Naive thymus-derived CD4-positive, alpha-beta T cell (primary cell): ENCODE data around the gene DKK3. TPM values are rescaled to one million over a fixed set of nuclear protein-coding genes. Genes with fewer than 3 reads are reported as not detected.

ENCODE experiments used
- ATAC-seq: fragments of 150-1000 bp; cut with Tn5 transposase; 2 replicates; pipeline ENCODE4 v1.10.0; 2021; ENCODE audit warnings: mild to moderate bottlenecking, moderate library complexity
- CTCF ChIA-PET: fragments of 350-600 bp; sonication (Branson Sonifier 250); formaldehyde crosslinking; loops from one replicate; lab custom pipeline; 2021; ENCODE audit warnings: antibody characterized with exemption; lab: Charles Lee
- POLR2A ChIA-PET: fragments of 350-600 bp; sonication (Branson Sonifier 250); formaldehyde crosslinking; loops from one replicate; lab custom pipeline; 2021; ENCODE audit warnings: antibody characterized with exemption, inconsistent platforms; lab: Charles Lee
- DNase-seq, 9 donors: peaks; one replicate each; pipeline versions ENCODE4 v3.0.0 to v3.0.0-alpha.2; 2020 to 2022; ENCODE audit warnings: mixed read lengths in 1 of 9
- H3K27ac ChIP-seq: one replicate; pipeline ENCODE4 v1.7.0; 2013; ENCODE audit warnings: mild to moderate bottlenecking, low read depth, low read length, moderate library complexity
- H3K27me3 ChIP-seq, 2 donors: one replicate each; pipeline ENCODE4 v1.7.0; 2013; ENCODE audit warnings: low read length in 2 of 2, mild to moderate bottlenecking in 2 of 2, moderate library complexity in 2 of 2; ENCODE audit not compliant: control insufficient read depth in 2 of 2, insufficient read depth in 2 of 2
- H3K36me3 ChIP-seq, 3 experiments: 1 replicate in 2 of 3; 2 replicates in 1 of 3; pipeline ENCODE4 v1.7.0; 2013; ENCODE audit warnings: low read length in 3 of 3, mild to moderate bottlenecking in 3 of 3, moderate library complexity in 1 of 3; ENCODE audit not compliant: insufficient read depth in 3 of 3, control insufficient read depth in 2 of 3
- H3K4me1 ChIP-seq, 2 donors: one replicate each; pipeline ENCODE4 v1.7.0; 2013; ENCODE audit warnings: low read length in 2 of 2, mild to moderate bottlenecking in 2 of 2, moderate library complexity in 1 of 2; ENCODE audit not compliant: control insufficient read depth in 2 of 2, insufficient read depth in 2 of 2
- H3K4me3 ChIP-seq: 2 replicates; pipeline ENCODE4 v1.7.0; 2013; ENCODE audit warnings: mild to moderate bottlenecking, low read length
- H3K9me3 ChIP-seq, 3 experiments: 1 replicate in 2 of 3; 2 replicates in 1 of 3; pipeline ENCODE4 v1.7.0; 2013; ENCODE audit warnings: low read length in 3 of 3; ENCODE audit not compliant: control insufficient read depth in 2 of 3
- H3K27ac Mint-ChIP-seq, 9 donors: one replicate each; pipeline ENCODE4 v1.8.0; 2020 to 2022; ENCODE audit warnings: mixed read lengths in 9 of 9, mild to moderate bottlenecking in 8 of 9, moderate library complexity in 5 of 9, inconsistent platforms in 2 of 9
- H3K27me3 Mint-ChIP-seq, 5 donors: one replicate each; pipeline ENCODE4 v1.8.0; 2021 to 2022; ENCODE audit warnings: mixed read lengths in 5 of 5, mild to moderate bottlenecking in 1 of 5
- H3K36me3 Mint-ChIP-seq, 5 donors: one replicate each; pipeline ENCODE4 v1.8.0; 2020 to 2022; ENCODE audit warnings: mixed read lengths in 5 of 5, mild to moderate bottlenecking in 3 of 5, inconsistent platforms in 1 of 5
- H3K4me1 Mint-ChIP-seq, 7 donors: one replicate each; pipeline ENCODE4 v1.8.0; 2020 to 2022; ENCODE audit warnings: mixed read lengths in 7 of 7, mild to moderate bottlenecking in 3 of 7, inconsistent platforms in 1 of 7
- H3K4me3 Mint-ChIP-seq, 10 donors: one replicate each; pipeline ENCODE4 v1.8.0; 2020 to 2022; ENCODE audit warnings: mild to moderate bottlenecking in 10 of 10, mixed read lengths in 10 of 10, moderate library complexity in 6 of 10, inconsistent platforms in 2 of 10
- H3K9me3 Mint-ChIP-seq, 11 donors: one replicate each; pipeline ENCODE4 v1.8.0; 2020 to 2022; ENCODE audit warnings: mixed read lengths in 11 of 11, mild to moderate bottlenecking in 4 of 11, inconsistent platforms in 1 of 11, moderate library complexity in 1 of 11
- intact Hi-C, 2 donors: fragments of 100-400 bp; cut with micrococcal nuclease; formaldehyde crosslinking; loops; one replicate each; pipeline ENCODE4 v1.15.1; 2023
- polyA plus RNA-seq, 2 donors: library from polyadenylated mRNA; unstranded; fragments of 300-500 nt; fragmentation: Illumina TruSeq; gene quantifications; one replicate each; pipeline ENCODE4 v1.2.3, GENCODE V29; 2021
- total RNA-seq, 6 experiments: library from RNA in 5 of 6; stranded (reverse) in 5 of 6; gene quantifications; 1 replicate in 5 of 6; 2 replicates in 1 of 6; pipeline ENCODE4 v1.2.3 and lab custom pipeline; 2021 to 2026

Gene DKK3
- total and polyA plus RNA-seq, 7 experiments from 2014 or later: 0.32 to 1.4 (median 0.38) TPM; not detected in 4

DNA sequence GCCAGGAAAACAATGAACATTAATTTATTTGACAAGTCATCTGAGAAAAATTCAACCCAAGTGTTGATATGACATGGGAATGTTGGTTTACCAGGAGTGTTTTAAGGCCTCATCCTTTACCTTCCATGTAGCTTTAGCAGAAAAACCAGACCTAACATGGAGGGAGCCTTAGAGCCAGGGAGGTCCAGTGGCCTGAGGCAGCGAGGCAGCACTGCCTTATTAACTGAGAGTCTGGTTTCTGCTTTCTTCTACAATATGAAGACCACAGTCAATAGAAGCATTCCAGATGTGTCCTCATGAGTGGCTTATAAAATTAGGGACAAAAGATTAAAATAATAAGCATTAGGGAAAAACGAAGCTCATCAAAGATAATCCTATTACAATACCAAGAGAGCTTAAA, 61.5 kb downstream of the DKK3 start:
- ATAC-seq: no peak
- H3K4me1 Mint-ChIP-seq: peaks cover 0 to 2% (median 0%) of the 10 kb centered on the region in 7 donors
- intact Hi-C loops: no loop called here

DNA sequence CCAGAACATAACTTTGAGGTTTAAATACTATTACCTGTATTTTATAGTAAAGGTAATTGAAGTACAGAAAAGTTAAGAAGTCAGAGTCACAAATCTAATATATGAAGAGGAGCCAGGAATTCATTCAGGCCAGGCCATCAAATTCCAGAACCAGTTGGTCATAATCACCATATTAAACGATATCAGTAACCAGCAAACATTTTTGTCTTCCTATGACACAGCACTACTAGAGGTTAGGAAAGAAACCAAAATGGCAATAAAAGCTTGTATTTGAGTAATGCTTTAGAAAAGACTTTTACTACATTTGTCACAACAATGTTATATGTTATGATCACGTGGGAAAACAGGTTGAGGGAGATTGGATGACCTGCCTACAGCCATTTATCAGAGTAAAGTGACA, 62.2 kb downstream of the DKK3 start:
- Mint-ChIP-seq H3K27ac (peak overlapping the region in 4 of 9 donors; percentile 21 to 56 (median 28)), H3K4me3 (no peak overlapping the region), H3K9me3 (no peaks in the 10 kb centered on the region), H3K36me3 (peaks cover 12 to 46% (median 21%) of the 10 kb centered on the region in 5 donors), H3K4me1 (peaks cover 0 to 2% (median 0%) of the 10 kb centered on the region in 7 donors), H3K27me3 (no peaks in the 10 kb centered on the region)
- Histone ChIP-seq H3K36me3 (peaks cover 11 to 60% (median 11%) of the 10 kb centered on the region in 3 experiments), H3K27ac (no peak overlapping the region), H3K9me3 (no peaks in the 10 kb centered on the region), H3K27me3 (no peaks in the 10 kb centered on the region), H3K4me3 (no peak overlapping the region), H3K4me1 (no peaks in the 10 kb centered on the region)
- intact Hi-C loops: no loop called here
- CTCF ChIA-PET: interaction anchor here (0.9 to 2.5 kb wide), 2 partner anchors 14 to 15 kb away, joined by 3 to 7 read pairs; no protein-coding TSS in a partner anchor
- ATAC-seq (no peak), DNase-seq (no peak)
- POLR2A ChIA-PET: interaction anchor here (0.6 kb wide), 1 partner anchor 40 kb away, joined by 4 read pairs; no protein-coding TSS in a partner anchor

More for the DNA sequence above, 61.5 kb downstream of the DKK3 start:
- DNase-seq: no peak
- H3K4me3 Mint-ChIP-seq: no peak overlapping the region
- peak overlapping the region in 5 of 9 donors; percentile 14 to 38 (median 24) for H3K27ac Mint-ChIP-seq
- Histone ChIP-seq H3K9me3 (no peaks in the 10 kb centered on the region), H3K4me3 (no peak overlapping the region), H3K27ac (no peak overlapping the region), H3K36me3 (peaks cover 12 to 64% (median 18%) of the 10 kb centered on the region in 3 experiments), H3K4me1 (no peaks in the 10 kb centered on the region), H3K27me3 (no peaks in the 10 kb centered on the region)
- peaks cover 16 to 44% (median 25%) of the 10 kb centered on the region in 5 donors for H3K36me3 Mint-ChIP-seq
- H3K27me3 Mint-ChIP-seq: no peaks in the 10 kb centered on the region
- ChIA-PET CTCF (interaction anchor here (0.9 to 2.5 kb wide), 2 partner anchors 15 to 25 kb away, joined by 3 to 7 read pairs; no protein-coding TSS in a partner anchor), POLR2A (no interaction called here)
- H3K9me3 Mint-ChIP-seq: no peaks in the 10 kb centered on the region

GRCh38 chr11:11944444-11944843, 64.0 kb downstream of the DKK3 start:
- intact Hi-C loops: no loop called here
- Mint-ChIP-seq H3K9me3 (no peaks in the 10 kb centered on the region), H3K27me3 (no peaks in the 10 kb centered on the region), H3K36me3 (peaks cover 12 to 43% (median 16%) of the 10 kb centered on the region in 5 donors), H3K4me1 (peaks cover 0 to 2% (median 0%) of the 10 kb centered on the region in 7 donors), H3K4me3 (no peak overlapping the region), H3K27ac (peak overlapping the region in 3 of 9 donors; percentile 36 to 54 (median 52))
- H3K27me3 ChIP-seq: no peaks in the 10 kb centered on the region
- H3K4me1 ChIP-seq: no peaks in the 10 kb centered on the region
- ChIA-PET CTCF (no interaction called here), POLR2A (no interaction called here)
- H3K4me3 ChIP-seq: no peak overlapping the region
- no peak for ATAC-seq
- H3K9me3 ChIP-seq: no peaks in the 10 kb centered on the region
- H3K36me3 ChIP-seq: peaks cover 8 to 52% (median 10%) of the 10 kb centered on the region in 3 experiments
- no peak overlapping the region for H3K27ac ChIP-seq
- no peak for DNase-seq

DNA sequence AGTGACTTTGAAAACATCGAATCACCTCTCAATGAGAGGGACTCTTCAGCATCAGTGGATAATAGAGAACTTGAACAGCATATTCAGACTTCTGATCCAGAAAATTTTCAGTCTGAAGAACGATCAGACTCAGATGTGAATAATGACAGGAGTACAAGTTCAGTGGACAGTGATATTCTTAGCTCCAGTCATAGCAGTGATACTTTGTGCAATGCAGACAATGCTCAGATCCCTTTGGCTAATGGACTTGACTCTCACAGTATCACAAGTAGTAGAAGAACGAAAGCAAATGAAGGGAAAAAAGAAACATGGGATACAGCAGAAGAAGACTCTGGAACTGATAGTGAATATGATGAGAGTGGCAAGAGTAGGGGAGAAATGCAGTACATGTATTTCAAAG, 65.8 kb downstream of the DKK3 start:
- intact Hi-C loops: no loop called here
- peaks cover 5 to 57% (median 8%) of the 10 kb centered on the region in 3 experiments for H3K36me3 ChIP-seq
- H3K9me3 ChIP-seq: no peaks in the 10 kb centered on the region
- ChIA-PET CTCF (no interaction called here), POLR2A (no interaction called here)
- DNase-seq (no peak), ATAC-seq (no peak)
- H3K4me1 ChIP-seq: no peaks in the 10 kb centered on the region
- no peak overlapping the region for H3K4me3 ChIP-seq
- no peaks in the 10 kb centered on the region for H3K4me1 Mint-ChIP-seq
- no peaks in the 10 kb centered on the region for H3K27me3 ChIP-seq
- no peak overlapping the region for H3K27ac ChIP-seq
- H3K36me3 Mint-ChIP-seq: peaks cover 13 to 44% (median 23%) of the 10 kb centered on the region in 5 donors
- H3K27ac Mint-ChIP-seq: peak overlapping the region in 1 of 9 donors; percentile 5
- no peaks in the 10 kb centered on the region for H3K27me3 Mint-ChIP-seq
- no peak overlapping the region for H3K4me3 Mint-ChIP-seq
- no peaks in the 10 kb centered on the region for H3K9me3 Mint-ChIP-seq

- Histone ChIP-seq H3K36me3 (peaks cover 8 to 73% (median 11%) of the 10 kb centered on the region in 3 experiments), H3K27me3 (no peaks in the 10 kb centered on the region), H3K27ac (no peak overlapping the region), H3K9me3 (no peaks in the 10 kb centered on the region), H3K4me3 (no peak overlapping the region), H3K4me1 (no peaks in the 10 kb centered on the region)
- Mint-ChIP-seq H3K36me3 (peaks cover 13 to 46% (median 31%) of the 10 kb centered on the region in 5 donors), H3K4me1 (peaks cover 0 to 4% (median 0%) of the 10 kb centered on the region in 7 donors), H3K27me3 (no peaks in the 10 kb centered on the region), H3K4me3 (no peak overlapping the region), H3K9me3 (no peaks in the 10 kb centered on the region), H3K27ac (peak overlapping the region in 2 of 9 donors; percentile 33 to 68)
- no peak for DNase-seq
- ChIA-PET POLR2A (interaction anchor here (0.7 kb wide), 1 partner anchor 97 kb away, joined by 3 read pairs; no protein-coding TSS in a partner anchor), CTCF (no interaction called here)
- ATAC-seq: no peak
- intact Hi-C loops: no loop called here
Observed at GRCh38 chr11:11940551-11940950, 67.9 kb downstream of the DKK3 start.

GRCh38 chr11:11937957-11938356, 70.5 kb downstream of the DKK3 start:
- H3K9me3 ChIP-seq: no peaks in the 10 kb centered on the region
- ATAC-seq (no peak), DNase-seq (no peak)
- CTCF ChIA-PET: no interaction called here
- Mint-ChIP-seq H3K27me3 (no peaks in the 10 kb centered on the region), H3K4me1 (peaks cover 0 to 4% (median 0%) of the 10 kb centered on the region in 7 donors), H3K27ac (peak overlapping the region in 2 of 9 donors; percentile 28 to 65), H3K9me3 (no peaks in the 10 kb centered on the region), H3K4me3 (no peak overlapping the region), H3K36me3 (peaks cover 14 to 60% (median 38%) of the 10 kb centered on the region in 5 donors)
- H3K4me3 ChIP-seq: no peak overlapping the region
- H3K27me3 ChIP-seq: no peaks in the 10 kb centered on the region
- H3K27ac ChIP-seq: no peak overlapping the region
- POLR2A ChIA-PET: no interaction called here
- intact Hi-C loops: loop anchor here in 1 of 2 donors (10.0 kb wide), 1 partner anchor 1163 kb away; no protein-coding TSS in a partner anchor
- no peaks in the 10 kb centered on the region for H3K4me1 ChIP-seq
- peaks cover 8 to 75% (median 20%) of the 10 kb centered on the region in 3 experiments for H3K36me3 ChIP-seq
